ENCODE measurements around the gene KPNB1.
"Not testable (repeated sequence)": the region's sequence is repeated elsewhere in the genome, so short reads cannot be mapped to it uniquely, and the experiment has no call there.

KPNB1 gene

GRCh38 chr17:47682727-47683126 lies 33.0 kb downstream of the KPNB1 start:
- not testable (repeated sequence) for DNase-seq

DNA sequence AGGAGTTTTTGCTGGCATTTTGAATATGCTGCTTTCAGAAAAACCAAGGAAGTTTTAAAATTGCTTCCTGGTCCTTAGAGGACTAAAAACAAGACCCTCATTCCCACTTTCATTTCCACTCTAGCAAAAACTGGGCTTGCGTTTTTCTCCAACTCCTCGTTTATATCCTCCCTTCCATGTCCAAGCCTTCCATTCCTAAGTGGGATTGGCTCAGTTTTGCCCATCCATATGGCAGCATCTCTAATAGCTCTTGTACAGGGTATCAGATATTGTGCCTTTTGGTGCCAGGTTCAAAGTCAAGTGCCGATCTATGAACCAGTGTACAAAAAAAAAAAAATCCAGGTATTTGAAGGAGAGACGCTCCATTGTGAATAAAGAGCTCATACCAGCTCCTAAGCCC lies 34.3 kb downstream of the KPNB1 start:
- no peak for DNase-seq

DNA sequence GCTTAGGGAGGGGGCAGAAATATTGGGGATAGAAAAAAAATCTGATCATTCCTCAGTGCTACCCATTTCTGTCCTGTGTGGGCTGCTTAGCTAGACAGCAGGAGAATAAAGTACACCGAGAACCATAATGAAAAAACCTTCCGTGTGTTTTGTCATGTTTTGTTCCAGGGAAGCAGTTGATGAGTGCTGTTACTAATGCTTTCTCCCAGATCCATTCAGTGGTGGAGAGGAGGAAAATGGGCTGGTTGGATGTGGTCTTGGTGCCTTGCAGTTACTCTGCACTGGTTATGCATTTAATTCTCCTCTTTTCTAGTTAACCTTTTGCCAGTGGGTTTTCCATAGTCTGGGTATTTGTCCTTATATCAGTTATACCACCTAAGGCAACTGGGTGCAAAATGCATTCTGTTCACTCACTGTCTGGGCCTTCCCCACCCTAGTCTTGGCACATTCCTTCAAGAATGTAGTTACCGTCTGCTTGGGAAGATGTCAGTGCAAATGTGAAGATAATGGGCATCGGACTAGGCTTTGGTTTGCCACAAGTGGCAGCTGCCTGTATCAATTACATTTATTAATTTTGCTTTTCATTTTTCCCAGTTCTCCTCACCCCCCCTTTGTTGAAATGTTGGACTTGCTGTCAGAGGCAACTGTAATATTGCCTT lies 34.9 kb downstream of the KPNB1 start:
- no peak for DNase-seq

DNA sequence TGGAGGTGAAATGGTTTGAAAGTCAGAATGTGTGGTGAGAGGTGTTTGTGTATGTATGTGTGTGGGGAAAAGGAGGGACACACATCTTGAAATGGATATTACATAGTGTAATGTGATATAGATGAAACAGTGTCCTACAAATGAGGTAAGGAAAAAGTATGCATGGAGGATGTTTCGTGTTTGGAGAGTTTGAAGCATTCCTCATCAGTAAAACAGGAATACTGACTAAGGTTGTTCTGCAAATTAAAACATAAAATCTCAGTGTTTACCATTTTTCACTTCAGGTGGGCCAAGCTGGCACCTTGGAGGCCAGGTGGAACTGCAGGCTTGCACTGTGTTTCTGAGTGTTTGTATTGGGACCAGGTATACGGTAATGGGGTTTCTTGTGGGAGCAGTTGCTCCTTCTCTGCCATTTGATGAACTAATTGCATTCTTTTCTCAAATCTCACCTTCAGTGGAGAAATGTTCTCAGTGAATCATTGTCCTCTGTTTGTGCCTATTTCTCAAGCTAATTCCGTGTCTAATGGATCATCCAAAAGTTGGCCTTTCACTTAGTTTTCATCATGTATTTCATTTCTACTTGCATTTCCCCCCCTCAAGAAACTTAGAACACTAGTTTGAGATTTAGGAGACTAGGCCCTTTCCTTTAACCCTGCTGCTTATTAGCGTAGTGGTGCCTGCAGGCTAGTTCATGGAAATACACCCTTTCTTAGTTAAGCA lies 36.0 kb downstream of the KPNB1 start:
- no peak for DNase-seq

GRCh38 chr17:47686276-47686635 lies 36.5 kb downstream of the KPNB1 start:
- no peak for DNase-seq

DNA sequence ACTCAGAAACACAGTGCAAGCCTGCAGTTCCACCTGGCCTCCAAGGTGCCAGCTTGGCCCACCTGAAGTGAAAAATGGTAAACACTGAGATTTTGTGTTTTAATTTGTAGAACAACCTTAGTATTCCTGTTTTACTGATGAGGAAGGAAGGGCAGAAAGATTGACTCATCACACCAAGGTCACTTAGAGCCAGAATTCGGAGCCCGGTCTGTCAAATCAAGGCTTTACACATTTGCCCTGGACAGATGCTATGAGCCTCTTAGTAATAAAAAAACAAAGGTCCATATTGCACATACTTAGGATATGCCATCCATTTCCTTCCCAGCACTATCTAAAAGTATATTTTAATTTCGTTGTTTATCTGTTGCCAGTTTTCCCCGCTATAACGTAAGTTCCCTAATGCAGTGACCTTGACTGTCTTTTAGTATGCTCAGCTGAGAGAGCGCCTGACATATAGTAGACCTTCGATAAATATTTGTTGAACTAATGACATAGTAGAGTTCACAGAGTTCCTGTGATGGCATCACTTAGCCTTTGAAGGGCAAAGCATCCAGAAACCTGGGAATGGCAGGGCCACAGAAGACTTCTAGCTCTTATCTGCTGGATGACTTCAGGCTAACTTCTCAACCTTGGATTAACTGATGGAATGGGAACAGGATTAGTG lies 37.1 kb downstream of the KPNB1 start:
- DNase-seq, result no peak

- no peak for DNase-seq
These were observed 37.6 kb downstream of the KPNB1 start for GRCh38 chr17:47687328-47687690.

- DNase-seq, result no peak
These were observed 38.0 kb downstream of the KPNB1 start for GRCh38 chr17:47687748-47688147.

- no peak for DNase-seq
These were observed 40.4 kb downstream of the KPNB1 start for GRCh38 chr17:47690121-47690520.

DNA sequence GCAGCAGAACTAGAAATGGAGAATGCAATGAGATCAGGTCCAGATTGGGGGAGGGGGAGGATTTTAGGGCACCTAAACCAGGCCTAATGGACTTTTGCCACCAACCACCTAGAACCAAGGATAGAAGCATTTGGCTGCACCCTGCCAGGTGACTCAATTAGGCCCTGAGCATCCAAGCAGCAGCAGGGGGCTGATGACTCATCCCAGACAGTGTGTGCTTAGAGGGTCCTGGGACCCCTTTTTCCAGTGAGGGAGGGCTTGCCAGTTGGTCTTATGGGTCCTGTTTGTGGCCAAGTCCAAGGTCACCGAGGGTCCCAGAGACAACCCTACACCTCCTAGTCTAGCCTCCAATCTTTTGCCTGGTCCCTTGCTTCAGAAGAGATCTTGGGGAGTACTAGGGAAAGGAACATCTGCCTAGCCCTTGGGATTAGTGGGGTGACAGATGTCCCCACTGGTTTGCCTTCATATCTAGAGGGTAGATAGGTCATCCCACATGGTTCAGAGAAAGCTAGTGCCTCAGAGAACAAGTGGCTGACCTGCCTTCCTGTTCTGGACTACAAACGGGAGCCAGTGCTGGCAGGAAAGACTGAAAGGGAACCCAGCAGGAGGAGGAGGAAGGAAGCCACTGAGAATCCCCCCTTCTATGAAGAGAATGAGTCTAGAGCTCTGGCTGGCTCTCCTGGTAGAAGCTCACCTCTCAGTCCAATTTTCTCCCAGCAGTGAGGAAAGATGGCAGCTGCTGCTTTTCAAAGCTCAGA lies 42.6 kb downstream of the KPNB1 start:
- no peak for DNase-seq

- no peak for DNase-seq
These were observed 43.4 kb downstream of the KPNB1 start for GRCh38 chr17:47692895-47693730.

- DNase-seq, result peak; percentile 63 to 81
These were observed 44.2 kb downstream of the KPNB1 start, which contains the start of gene TBKBP1 for GRCh38 chr17:47693731-47694580. Gene TBKBP1, plus strand, starts transcription at chr17:47694161. Its CDS starts 1,952 bp downstream, at chr17:47696113.

- peak; percentile 65 to 77 for DNase-seq
These were observed 45.1 kb downstream of the KPNB1 start for GRCh38 chr17:47694581-47695428.

GRCh38 chr17:47695429-47696376 lies 46.0 kb downstream of the KPNB1 start:
- DNase-seq, result no peak

DNA sequence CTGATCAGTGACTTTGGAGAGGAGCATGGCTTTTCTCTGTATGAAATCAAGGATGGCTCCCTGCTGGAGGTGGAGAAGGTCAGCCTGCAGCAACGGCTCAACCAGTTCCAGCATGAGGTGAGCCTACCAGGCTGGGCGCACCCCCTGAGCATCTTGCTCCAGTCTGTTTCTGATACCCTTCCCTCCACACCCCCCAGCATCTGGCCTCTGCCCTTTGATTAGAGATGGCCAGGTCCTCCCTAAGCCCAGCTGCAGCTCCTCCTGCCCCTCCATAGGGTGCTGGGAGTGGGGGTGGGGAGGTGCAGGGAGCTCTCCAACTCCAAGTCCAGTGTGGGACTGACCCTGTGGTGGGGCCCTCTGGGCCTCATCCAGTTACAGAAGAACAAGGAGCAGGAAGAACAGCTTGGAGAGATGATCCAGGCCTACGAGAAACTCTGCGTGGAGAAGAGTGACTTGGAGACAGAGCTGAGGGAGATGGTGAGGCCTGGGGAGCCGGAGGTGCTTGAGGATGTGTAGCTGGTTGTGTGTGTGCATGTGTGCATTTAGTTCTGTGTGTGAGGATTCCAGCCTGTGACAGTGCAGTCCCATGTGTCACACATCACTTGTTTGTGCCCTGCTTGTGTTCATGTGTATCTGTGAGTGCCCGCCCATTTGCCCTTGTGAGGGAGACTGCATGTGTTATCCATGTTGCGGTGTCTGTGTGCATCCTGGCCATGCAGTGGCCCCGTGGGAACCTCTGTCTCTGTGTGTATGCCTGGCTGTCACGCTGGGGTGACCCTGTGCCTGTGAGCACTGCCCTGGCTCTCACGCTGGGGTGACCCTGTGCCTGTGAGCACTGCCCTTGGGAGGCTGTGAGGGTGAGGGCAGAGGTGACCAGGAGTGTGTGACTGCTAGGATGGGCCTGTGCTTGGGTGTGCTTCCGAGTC lies 47.3 kb downstream of the KPNB1 start:
- no peak for DNase-seq

DNA sequence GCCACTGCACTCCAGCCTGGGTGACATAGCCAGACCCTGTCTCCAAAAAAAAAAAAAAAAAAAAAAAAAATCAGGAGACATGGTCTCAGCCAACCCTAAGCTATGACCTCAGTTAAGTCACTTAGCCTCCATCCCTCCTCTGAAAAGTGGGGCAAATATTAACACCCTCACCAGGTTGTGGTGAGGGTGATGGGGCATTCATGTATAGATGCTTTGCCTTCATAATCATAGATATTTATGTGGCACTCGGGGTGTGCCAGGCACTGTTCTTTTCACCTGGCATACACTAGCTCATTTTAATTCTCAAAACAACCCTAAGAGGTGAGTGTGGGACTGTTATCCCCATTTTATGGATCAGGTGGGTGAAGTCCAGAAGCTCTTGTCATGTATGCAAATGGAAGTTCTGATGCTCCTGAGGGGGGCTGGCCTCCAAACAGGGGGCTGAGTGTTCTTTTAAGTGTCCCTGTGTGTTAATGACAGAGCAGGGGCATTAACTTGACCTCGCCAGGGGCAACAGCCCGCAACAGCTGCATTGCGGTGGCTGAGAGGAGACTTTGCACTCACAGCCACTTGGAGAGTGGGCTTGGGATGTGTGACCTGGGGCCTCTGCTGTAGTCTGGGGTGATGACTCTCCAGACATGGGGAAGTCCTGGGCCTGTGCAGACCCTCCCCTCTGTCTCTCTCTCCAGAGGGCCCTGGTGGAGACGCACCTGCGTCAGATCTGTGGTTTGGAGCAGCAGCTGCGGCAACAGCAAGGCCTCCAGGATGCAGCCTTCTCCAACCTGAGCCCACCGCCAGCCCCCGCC lies 48.4 kb downstream of the KPNB1 start:
- no peak for DNase-seq
